H1 (cell line): ENCODE results near the gene IQUB. TPM values are rescaled to one million over a fixed set of nuclear protein-coding genes. Genes with fewer than 3 reads are reported as not detected.

Experiments
- CTCF ChIA-PET: fragments of 300-600 bp; sonication (Branson Sonifier 250); formaldehyde crosslinking; loops from one replicate; lab custom pipeline; 2021; ENCODE audit not compliant: partially characterized antibody; lab: Charles Lee
- POLR2A ChIA-PET: fragments of 300-600 bp; sonication (Branson Sonifier 250); formaldehyde crosslinking; loops from one replicate; lab custom pipeline; 2021; ENCODE audit warnings: inconsistent platforms; ENCODE audit not compliant: partially characterized antibody; lab: Charles Lee
- DNase-seq, 2 experiments: peaks; one replicate each; pipeline versions ENCODE4 v3.0.0 to v3.0.0-alpha.2; 2010 to 2022; ENCODE audit warnings: low spot score in 2 of 2, low read depth in 1 of 2, mixed read lengths in 1 of 2
- FAIRE-seq: peaks from 2 replicates; lab custom pipeline; 2011; peaks lifted over from hg19 to GRCh38; lab: Jason Lieb, UNC
- H2AFZ ChIP-seq: 2 replicates; pipeline ENCODE4 v1.8.1; 2012; ENCODE audit warnings: low read length, inconsistent platforms
- H2AK5ac ChIP-seq: 2 replicates; pipeline ENCODE4 v1.6.1; 2013; ENCODE audit warnings: low read depth, low read length
- H2BK120ac ChIP-seq: replicated peaks from 2 replicates; pipeline ENCODE3; 2013; ENCODE audit warnings: low read depth, low read length, inconsistent platforms
- H2BK12ac ChIP-seq: 2 replicates; pipeline ENCODE4 v1.6.1; 2013; ENCODE audit warnings: low read depth, low read length
- H2BK15ac ChIP-seq: 2 replicates; pipeline ENCODE4 v1.6.1; 2013; ENCODE audit warnings: low read length
- H2BK20ac ChIP-seq: 2 replicates; pipeline ENCODE4 v1.6.1; 2013; ENCODE audit warnings: low read length
- H2BK5ac ChIP-seq: 2 replicates; pipeline ENCODE4 v1.6.1; 2013; ENCODE audit warnings: low read depth, low read length
- H3K14ac ChIP-seq: 2 replicates; pipeline ENCODE4 v1.6.1; 2013; ENCODE audit warnings: inconsistent platforms; ENCODE audit not compliant: insufficient read length
- H3K18ac ChIP-seq: 2 replicates; pipeline ENCODE4 v1.6.1; 2013; ENCODE audit warnings: low read length; ENCODE audit errors: extremely low read depth
- H3K23ac ChIP-seq: 2 replicates; pipeline ENCODE4 v1.6.1; 2013; ENCODE audit warnings: inconsistent platforms; ENCODE audit not compliant: insufficient read length
- H3K23me2 ChIP-seq: 2 replicates; pipeline ENCODE4 v1.6.1; 2013; ENCODE audit warnings: low read depth, low read length
- H3K27ac ChIP-seq: 2 replicates; pipeline ENCODE4 v1.6.1; 2011; ENCODE audit warnings: low read depth, low read length, inconsistent platforms
- H3K27me3 ChIP-seq, 4 experiments: replicated peaks in 1 of 4; 1 replicate in 1 of 4; 2 replicates in 3 of 4; pipeline versions ENCODE4 v1.6.1 to v1.8.1; 2011 to 2013; ENCODE audit warnings: low read length in 3 of 4, mild to moderate bottlenecking in 3 of 4, inconsistent platforms in 2 of 4, mixed read lengths in 2 of 4, moderate library complexity in 1 of 4; ENCODE audit not compliant: control insufficient read depth in 3 of 4, insufficient read depth in 3 of 4; ENCODE audit errors: extremely low read depth in 1 of 4
- H3K36me3 ChIP-seq, 4 experiments: 2 replicates each; pipeline versions ENCODE4 v1.6.1 to v1.8.1; 2011 to 2013; ENCODE audit warnings: mild to moderate bottlenecking in 4 of 4, low read length in 3 of 4, moderate library complexity in 2 of 4, control low read depth in 1 of 4, inconsistent platforms in 1 of 4; ENCODE audit not compliant: insufficient read depth in 4 of 4, control insufficient read depth in 2 of 4
- H3K4ac ChIP-seq: replicated peaks from 2 replicates; pipeline ENCODE3; 2013; ENCODE audit warnings: low read length, low read depth, mixed read lengths, inconsistent platforms; ENCODE audit not compliant: insufficient read length
- H3K4me1 ChIP-seq, 4 experiments: replicated peaks in 1 of 4; 1 replicate in 1 of 4; 2 replicates in 3 of 4; pipeline versions ENCODE4 v1.6.1 to v1.8.1; 2011 to 2013; ENCODE audit warnings: low read length in 3 of 4, inconsistent platforms in 2 of 4, mixed read lengths in 1 of 4; ENCODE audit not compliant: insufficient read depth in 4 of 4, control insufficient read depth in 3 of 4
- H3K4me2 ChIP-seq, 2 experiments: 2 replicates each; pipeline versions ENCODE4 v1.6.1 to v1.8.1; 2011 to 2013; ENCODE audit warnings: low read depth in 2 of 2, low read length in 2 of 2, control low read depth in 1 of 2, inconsistent platforms in 1 of 2, mild to moderate bottlenecking in 1 of 2; ENCODE audit not compliant: insufficient read depth in 1 of 2
- H3K4me3 ChIP-seq, 4 experiments: fragments of 200-600, 300-600 bp in 1 of 4; sonication (generic), shearing (Covaris generic), sonication (Bioruptor Twin) in 1 of 4; 2 replicates each; pipeline versions ENCODE4 v1.5.1 to v1.8.1; 2011 to 2016; ENCODE audit warnings: low read length in 4 of 4, low read depth in 3 of 4, control low read depth in 2 of 4, inconsistent platforms in 2 of 4, mild to moderate bottlenecking in 2 of 4, mixed read lengths in 1 of 4, moderate library complexity in 1 of 4; ENCODE audit not compliant: insufficient read depth in 2 of 4; ENCODE audit errors: extremely low read depth in 1 of 4
- H3K56ac ChIP-seq: replicated peaks from 2 replicates; pipeline ENCODE3; 2013; ENCODE audit warnings: low read depth, mild to moderate bottlenecking, mixed read lengths, low read length, inconsistent platforms; ENCODE audit not compliant: insufficient read length
- H3K79me1 ChIP-seq: 2 replicates; pipeline ENCODE4 v1.6.1; 2013; ENCODE audit warnings: low read depth, low read length, control low read depth
- H3K79me2 ChIP-seq, 2 experiments: 2 replicates each; pipeline versions ENCODE4 v1.6.1 to v1.8.1; 2012 to 2013; ENCODE audit warnings: low read length in 2 of 2, mild to moderate bottlenecking in 2 of 2, inconsistent platforms in 1 of 2; ENCODE audit not compliant: insufficient read depth in 2 of 2, control insufficient read depth in 1 of 2
- H3K9ac ChIP-seq, 4 experiments: replicated peaks in 1 of 4; 1 replicate in 1 of 4; 2 replicates in 3 of 4; pipeline versions ENCODE4 v1.6.1 to v1.8.1; 2011 to 2013; ENCODE audit warnings: low read depth in 3 of 4, low read length in 3 of 4, control low read depth in 2 of 4, mild to moderate bottlenecking in 2 of 4, moderate library complexity in 2 of 4, inconsistent platforms in 1 of 4; ENCODE audit errors: extremely low read depth in 1 of 4
- H3K9me3 ChIP-seq, 2 experiments: 2 replicates each; pipeline versions ENCODE4 v1.6.1 to v1.8.1; 2012 to 2013; ENCODE audit warnings: mild to moderate bottlenecking in 2 of 2, moderate library complexity in 2 of 2, control low read depth in 1 of 2, inconsistent platforms in 1 of 2, low read depth in 1 of 2, low read length in 1 of 2, mixed read lengths in 1 of 2; ENCODE audit not compliant: insufficient read depth in 2 of 2
- H4K20me1 ChIP-seq, 2 experiments: replicated peaks in 1 of 2; 2 replicates each; pipeline versions ENCODE3 to v1.8.1; 2011 to 2013; ENCODE audit warnings: inconsistent platforms in 2 of 2, low read length in 2 of 2, mild to moderate bottlenecking in 1 of 2; ENCODE audit not compliant: insufficient read depth in 2 of 2, control insufficient read depth in 1 of 2
- H4K5ac ChIP-seq: 2 replicates; pipeline ENCODE4 v1.6.1; 2013; ENCODE audit warnings: low read length, low read depth, mixed read lengths, inconsistent platforms; ENCODE audit not compliant: insufficient read length
- H4K8ac ChIP-seq: 2 replicates; pipeline ENCODE4 v1.8.0; 2013; ENCODE audit warnings: mild to moderate bottlenecking, moderate library complexity, low read length, inconsistent platforms; ENCODE audit not compliant: insufficient read depth; ENCODE audit errors: extremely low read depth
- H4K91ac ChIP-seq: replicated peaks from 2 replicates; pipeline ENCODE3; 2013; ENCODE audit warnings: low read length, mixed read lengths, inconsistent platforms; ENCODE audit not compliant: insufficient read length
- CBX5 ChIP-seq: fragments of 300-800, 300-1000 bp; sonication (generic); IDR thresholded peaks from 2 replicates; pipeline ENCODE4 v1.7.1; 2016; ENCODE audit warnings: antibody characterized with exemption, low read length, low read depth
- EGR1 ChIP-seq: IDR thresholded peaks from 2 replicates; pipeline ENCODE4 v1.6.1; 2011; ENCODE audit warnings: low read depth, low read length, borderline replicate concordance
- HDAC2 ChIP-seq, 2 experiments: fragments of 300-600 bp in 1 of 2; sonication (generic) in 1 of 2; IDR thresholded peaks; 2 replicates each; pipeline ENCODE4 v1.6.1; 2011 to 2012; ENCODE audit warnings: low read depth in 2 of 2, low read length in 2 of 2, mild to moderate bottlenecking in 2 of 2, moderate library complexity in 2 of 2, borderline replicate concordance in 1 of 2, inconsistent platforms in 1 of 2
- NANOG ChIP-seq: IDR thresholded peaks from 2 replicates; pipeline ENCODE4 v1.6.1; 2011; ENCODE audit warnings: low read length, low read depth, mild to moderate bottlenecking, inconsistent platforms; ENCODE audit not compliant: insufficient read depth, poor library complexity, severe bottlenecking
- NRF1 ChIP-seq: IDR thresholded peaks from 2 replicates; pipeline ENCODE4 v1.6.1; 2011; ENCODE audit warnings: mild to moderate bottlenecking, low read depth, low read length, improper control_type of control experiment
- POLR2AphosphoS5 ChIP-seq: IDR thresholded peaks from 2 replicates; pipeline ENCODE4 v1.6.1; 2011; ENCODE audit warnings: low read depth, low read length
- RAD21 ChIP-seq, 2 experiments: IDR thresholded peaks in 1 of 2; conservative IDR thresholded peaks in 1 of 2; 2 replicates each; pipeline ENCODE4 v1.6.1; 2011; ENCODE audit warnings: low read depth in 2 of 2, low read length in 2 of 2, improper control_type of control experiment in 1 of 2, inconsistent platforms in 1 of 2, mild to moderate bottlenecking in 1 of 2, moderate library complexity in 1 of 2
- RNF2 ChIP-seq: fragments of 200-900, 300-1000 bp; sonication (generic); IDR thresholded peaks from 2 replicates; pipeline ENCODE4 v1.7.1; 2016; ENCODE audit warnings: borderline replicate concordance, low read depth, mild to moderate bottlenecking, antibody characterized with exemption, low read length; ENCODE audit not compliant: poor library complexity, severe bottlenecking; ENCODE audit errors: missing control alignments
- SIN3A ChIP-seq, 2 experiments: IDR thresholded peaks in 1 of 2; conservative IDR thresholded peaks in 1 of 2; 2 replicates each; pipeline ENCODE4 v1.6.1; 2011 to 2012; ENCODE audit warnings: low read length in 2 of 2, improper control_type of control experiment in 1 of 2, low read depth in 1 of 2, mild to moderate bottlenecking in 1 of 2
- TAF7 ChIP-seq: optimal IDR thresholded peaks from 2 replicates; pipeline ENCODE3; 2011; ENCODE audit warnings: low read depth, mild to moderate bottlenecking, inconsistent platforms, low read length, moderate library complexity, borderline replicate concordance
- TEAD4 ChIP-seq: IDR thresholded peaks from 2 replicates; pipeline ENCODE4 v1.6.1; 2012; ENCODE audit warnings: low read depth, low read length, inconsistent platforms, mixed read lengths
- YY1 ChIP-seq: IDR thresholded peaks from 2 replicates; pipeline ENCODE4 v1.6.1; 2011; ENCODE audit warnings: low read depth, mild to moderate bottlenecking, low read length
- WGBS, 2 experiments: shearing (Covaris generic) in 1 of 2; methylation state at CpG; one replicate each; pipeline versions ENCODE4 v1.1.6 to v1.1.7; 2013 to 2015; ENCODE audit warnings: low lambda C conversion rate in 2 of 2, mixed read lengths in 2 of 2, inconsistent platforms in 1 of 2, low coverage in 1 of 2, missing lambda C conversion rate in 1 of 2; ENCODE audit not compliant: insufficient replicate concordance in 2 of 2, insufficient coverage in 1 of 2, insufficient read length in 1 of 2; ENCODE audit errors: extremely low coverage in 1 of 2, missing lambda C conversion rate in 1 of 2; 5-methylcytosine and 5-hydroxymethylcytosine counted together
- polyA plus RNA-seq, 7 experiments: library from polyadenylated mRNA; depleted of rRNA in 3 of 7; stranded (reverse) in 5 of 7; unstranded in 2 of 7; fragments of >200 nt in 5 of 7; fragments of 200-250 nt in 2 of 7; gene quantifications; 1 replicate in 5 of 7; 2 replicates in 1 of 7; 4 replicates in 1 of 7; pipeline versions ENCODE4 v1.2.1 to v1.2.3, GENCODE V29; 2011 to 2013; ENCODE audit warnings: missing spikeins in 2 of 7, mixed read lengths in 2 of 7
- total RNA-seq: library from RNA; stranded (reverse); fragmentation: NEBNext Ultra II Directional; extraction: Animal tissue kit (Norgen Biotek cat#: 25700); gene quantifications from 2 replicates; pipeline ENCODE4 v1.2.1, GENCODE V29; 2021

IQUB gene
- total and polyA plus RNA-seq, 2 of the 8 experiments (the other 6 are each of a cell fraction or from before 2014, with no cell fraction given): 0.12 to 0.82 TPM

- no peaks in the 10 kb centered on the region for H3K36me3 ChIP-seq
- no peak overlapping the region for H4K5ac ChIP-seq
- H3K79me1 ChIP-seq: no peaks in the 10 kb centered on the region
- H2BK5ac ChIP-seq: no peak overlapping the region
- no peak overlapping the region for H3K4ac ChIP-seq
- H2BK120ac ChIP-seq: no peak overlapping the region
- H3K14ac ChIP-seq: no peak overlapping the region
- H3K23ac ChIP-seq: no peak overlapping the region
- no peak for DNase-seq
- H3K4me1 ChIP-seq: no peaks in the 10 kb centered on the region
- ChIA-PET CTCF (interaction anchor here (3.0 kb wide), 1 partner anchor 8 kb away, joined by 18 read pairs; no protein-coding TSS in a partner anchor), POLR2A (no interaction called here)
- H4K8ac ChIP-seq: no peak overlapping the region
- peaks cover 0 to under 1% (median 0%) of the 10 kb centered on the region in 4 experiments; a peak in 1 of 7 replicates for H3K27me3 ChIP-seq
- H2AK5ac ChIP-seq: no peak overlapping the region
- no peak overlapping the region for H3K4me2 ChIP-seq
- no peak overlapping the region for H3K27ac ChIP-seq
- H4K20me1 ChIP-seq: no peaks in the 10 kb centered on the region
- no peaks in the 10 kb centered on the region; a peak in 1 of 4 replicates for H3K9me3 ChIP-seq
- no peak overlapping the region for H4K91ac ChIP-seq
- H2AFZ ChIP-seq: no peak overlapping the region
- H3K79me2 ChIP-seq: no peaks in the 10 kb centered on the region
- no peak overlapping the region for H2BK20ac ChIP-seq
- no peak for TF ChIP-seq NRF1
- TF ChIP-seq HDAC2 (IDR thresholded peaks at IDR 0.05; ENCODE audit: borderline replicate concordance in 1 of 2, low read depth in 2 of 2, low read length in 2 of 2): no peak
- TF ChIP-seq POLR2AphosphoS5: no peak
- no peak for TF ChIP-seq CBX5
- TF ChIP-seq SIN3A (conservative IDR thresholded peaks at IDR 0.05 in 1 of 2, IDR thresholded peaks at IDR 0.05 in 1 of 2; ENCODE audit: low read depth in 1 of 2, low read length in 2 of 2): no peak
- TF ChIP-seq RNF2: no peak
- TF ChIP-seq NANOG: no peak
- no peak for TF ChIP-seq EGR1
- TF ChIP-seq RAD21 (IDR thresholded peaks at IDR 0.05 in 1 of 2, conservative IDR thresholded peaks at IDR 0.05 in 1 of 2; ENCODE audit: low read depth in 2 of 2, low read length in 2 of 2): no peak
- no peak for TF ChIP-seq TAF7
- TF ChIP-seq YY1: no peak
- no peak for TF ChIP-seq TEAD4
- H3K9ac ChIP-seq: no peak overlapping the region
- H3K4me3 ChIP-seq: no peak overlapping the region
- FAIRE-seq: no peak
- no peak overlapping the region for H2BK15ac ChIP-seq
- H3K18ac ChIP-seq: no peak overlapping the region
- no peaks in the 10 kb centered on the region for H3K23me2 ChIP-seq
- no peak overlapping the region for H2BK12ac ChIP-seq
- no peak overlapping the region for H3K56ac ChIP-seq
- WGBS, 2 experiments: 100% methylated on average over 1 of the region's 1 CpG; no CpG with 5 or more reads in 1 of the 2 experiments
Measured at GRCh38 chr7:123485187-123485586, 49.2 kb downstream of the IQUB start.
